Stimulated activated CD8-positive, alpha-beta memory T cell treated with anti-CD3 and anti-CD28 coated beads, Interleukin-12 subunit alpha, Interleukin-12 subunit beta, amount 100 ng/mL, for 24 hours (primary cell): ENCODE data around the gene CRMP1.
A peak's percentile ranks its signal among the peaks of the same experiment; 100 is the strongest.

Source experiments
- DNase-seq: peaks from one replicate; pipeline ENCODE4 v3.0.0-alpha.2; 2020; ENCODE audit errors: extremely low read depth

Gene CRMP1

DNA sequence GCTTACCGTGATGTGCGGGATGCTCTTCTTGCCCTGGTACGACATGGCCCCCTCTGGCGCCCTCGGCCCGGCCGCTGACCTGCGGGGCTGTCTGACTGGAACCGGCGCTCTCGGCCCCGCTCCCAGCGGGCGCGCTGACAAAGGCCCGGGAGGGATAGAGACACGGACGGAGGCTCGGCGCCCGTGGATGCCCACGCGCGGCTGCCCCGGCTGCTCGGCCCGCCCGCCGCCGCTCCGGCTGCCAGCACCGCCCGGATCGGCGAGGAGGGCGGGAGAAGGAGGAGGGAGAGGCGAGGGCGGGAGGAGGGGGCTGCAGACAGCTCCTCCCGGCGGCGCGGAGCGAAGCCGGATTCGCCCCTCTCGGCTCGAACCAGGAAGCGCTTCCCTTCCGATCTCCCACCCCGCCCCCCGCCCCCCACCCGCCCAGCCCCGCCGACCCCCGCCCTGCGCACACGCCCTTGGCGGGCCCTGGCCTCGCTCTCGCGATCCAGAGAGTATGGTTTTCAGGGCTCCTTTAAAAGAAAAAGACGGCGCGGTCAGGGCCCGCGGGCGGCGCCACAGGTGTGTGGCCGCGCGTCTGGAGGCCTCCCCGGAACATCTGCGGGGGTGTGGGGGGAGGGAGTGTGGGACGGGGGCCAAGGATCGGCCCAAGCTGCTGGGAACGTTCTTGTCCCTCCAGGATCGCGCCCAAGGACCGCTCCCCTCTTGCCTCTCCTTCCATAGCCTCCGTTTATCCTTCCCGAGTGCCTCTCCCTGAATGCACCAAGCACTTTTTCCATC is 4.5 kb downstream of the CRMP1 start:
- DNase-seq: no peak

GRCh38 chr4:5887361-5888221 is 5.3 kb downstream of the CRMP1 start:
- DNase-seq: no peak

- DNase-seq: no peak
Observed at GRCh38 chr4:5887011-5887360, 5.9 kb downstream of the CRMP1 start.

DNA sequence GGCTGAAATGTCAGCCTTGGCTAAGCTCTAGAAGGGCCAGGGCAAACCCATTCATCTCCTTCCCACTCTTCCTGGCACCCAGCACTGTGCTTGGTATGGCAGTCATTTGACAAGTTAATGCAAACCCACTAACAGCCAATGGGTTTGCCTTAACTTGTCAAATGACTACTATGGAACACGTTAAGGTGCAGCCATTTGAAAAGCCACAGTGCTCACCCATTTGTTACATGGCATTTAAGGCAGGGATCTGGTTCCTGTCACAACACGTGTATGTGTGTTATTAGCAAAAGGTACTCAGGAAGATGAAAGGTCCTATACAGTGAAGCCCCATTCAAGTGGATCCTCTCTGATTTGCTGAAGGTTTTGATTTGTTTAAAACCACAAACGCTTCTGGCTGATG is 7.2 kb downstream of the CRMP1 start:
- DNase-seq: no peak

DNA sequence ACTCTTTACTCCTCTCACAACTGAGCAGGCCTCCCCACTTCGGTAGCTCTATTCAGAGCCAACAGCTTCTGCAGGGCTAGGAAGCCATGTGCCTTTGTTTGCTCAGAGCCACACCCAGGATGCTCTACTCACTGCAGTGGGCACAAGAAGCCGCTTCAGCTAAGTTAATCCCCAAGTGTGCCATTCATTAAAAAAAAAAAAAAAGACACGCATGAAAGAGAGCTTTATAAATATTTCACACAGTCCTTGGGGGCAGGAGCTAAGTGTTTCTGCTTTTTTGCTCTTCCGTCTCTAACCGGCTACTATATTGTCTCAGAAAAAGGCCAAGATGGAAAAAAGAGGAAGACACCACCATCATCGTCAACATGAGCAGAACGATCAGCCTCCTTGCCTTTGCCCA is 8.1 kb downstream of the CRMP1 start:
- DNase-seq: no peak

GRCh38 chr4:5883916-5884315 is 9.0 kb downstream of the CRMP1 start:
- DNase-seq: no peak

DNA sequence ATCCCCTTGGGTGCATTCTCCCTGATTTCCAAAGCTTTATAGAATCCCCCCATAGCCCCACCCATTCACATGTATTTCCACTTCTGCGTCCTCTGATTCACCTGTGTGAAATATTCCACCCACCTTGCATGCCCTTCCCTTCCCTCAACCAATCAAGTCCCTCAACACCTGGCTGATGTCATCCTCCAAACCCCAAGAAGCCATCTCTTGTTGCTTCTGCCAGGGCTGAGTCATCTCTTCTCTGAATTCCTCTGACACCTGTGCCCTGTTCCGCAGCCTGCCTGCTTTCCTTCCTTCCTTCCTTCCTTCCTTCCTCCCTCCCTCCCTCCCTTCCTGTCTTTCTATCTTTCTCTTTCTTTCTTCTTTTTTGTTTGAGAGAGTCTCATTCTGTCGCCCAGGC is 9.9 kb downstream of the CRMP1 start:
- no peak for DNase-seq

DNA sequence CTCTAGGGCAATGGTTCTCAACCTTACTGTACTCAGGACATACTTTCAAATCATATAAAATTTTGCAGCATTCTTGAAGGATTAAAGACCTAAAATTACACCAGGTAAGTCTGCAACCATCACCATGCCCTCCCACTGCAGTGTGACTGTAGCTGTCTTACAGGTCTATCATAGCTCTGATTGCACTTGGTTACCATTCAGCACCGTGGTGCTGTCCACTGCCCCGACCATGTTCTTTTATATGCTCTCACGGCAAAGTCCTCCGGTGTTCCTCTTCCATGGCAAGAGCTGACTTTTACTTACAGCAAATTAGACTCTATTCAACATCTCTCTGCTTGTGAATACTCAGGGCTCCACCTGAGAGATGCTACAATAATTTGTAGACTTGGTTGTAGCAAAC is 11.5 kb downstream of the CRMP1 start:
- DNase-seq: no peak

- no peak for DNase-seq
Observed at GRCh38 chr4:5878359-5878758, 14.5 kb downstream of the CRMP1 start.

GRCh38 chr4:5877392-5877791 is 15.5 kb downstream of the CRMP1 start:
- DNase-seq: no peak

DNA sequence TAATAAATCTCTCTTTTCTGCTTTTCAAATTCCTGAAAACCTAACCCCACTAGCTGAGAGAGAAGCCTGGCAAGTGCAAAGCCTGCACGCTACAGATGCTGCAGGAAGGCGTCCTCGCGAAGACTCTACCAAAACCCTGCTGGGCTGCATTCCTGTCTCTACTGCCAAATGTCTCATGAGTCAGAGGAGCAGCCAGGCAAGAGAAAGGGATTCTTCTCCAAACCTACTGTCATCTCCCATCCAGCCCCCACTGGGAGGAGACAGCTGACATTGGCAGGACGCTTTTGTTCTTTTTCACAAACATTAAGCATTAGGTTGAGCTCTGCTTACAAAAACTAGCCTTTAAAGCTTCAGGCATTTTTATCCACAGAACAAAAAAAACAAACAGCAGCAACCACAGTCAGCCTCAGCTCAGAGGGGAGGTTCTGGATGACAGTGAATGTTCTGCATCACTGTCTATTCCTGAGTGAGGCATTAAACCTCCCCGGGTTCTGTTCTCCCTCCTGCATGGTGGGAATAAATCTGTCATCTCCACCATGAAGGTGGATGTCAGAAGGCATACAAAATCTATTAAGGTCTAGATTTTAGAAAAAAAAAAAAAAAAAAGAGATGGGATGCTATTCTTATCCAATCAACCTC is 18.0 kb downstream of the CRMP1 start:
- DNase-seq: no peak

- no peak for DNase-seq
Observed at GRCh38 chr4:5870701-5871100, 22.2 kb downstream of the CRMP1 start.

DNA sequence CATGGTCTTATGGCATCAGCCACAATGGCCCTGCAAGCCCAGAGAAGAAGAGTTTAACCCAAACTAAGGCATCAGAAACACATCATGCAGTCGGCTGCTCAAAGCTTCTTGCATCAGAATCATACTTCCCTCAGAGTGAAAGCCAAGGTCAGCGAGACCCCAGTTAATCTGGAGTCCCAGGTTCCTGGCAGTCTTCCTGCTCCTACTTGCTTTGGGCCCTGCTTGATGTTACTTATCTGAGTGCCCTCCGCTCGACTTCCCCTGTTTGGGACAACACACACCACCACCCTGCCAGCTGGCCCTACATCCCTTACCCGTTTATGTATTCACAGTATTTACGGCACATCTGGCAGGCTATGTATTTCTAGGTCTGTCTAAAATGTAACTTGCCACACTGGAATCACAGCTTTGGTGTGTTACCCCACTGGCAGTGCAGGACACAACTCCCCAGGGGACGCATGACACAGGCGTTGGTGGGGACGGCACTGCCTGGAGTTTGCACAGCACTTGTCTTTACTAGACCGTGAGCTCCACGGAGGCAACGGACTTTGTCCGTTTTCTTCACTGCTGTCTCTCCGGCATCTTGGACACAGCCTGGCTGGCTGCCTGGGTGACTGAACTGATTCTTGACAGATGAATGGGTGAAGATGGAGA is 22.8 kb downstream of the CRMP1 start:
- no peak for DNase-seq

GRCh38 chr4:5867866-5868265 is 25.0 kb downstream of the CRMP1 start:
- DNase-seq: no peak

GRCh38 chr4:5866841-5867813 is 25.8 kb downstream of the CRMP1 start:
- DNase-seq: no peak

DNA sequence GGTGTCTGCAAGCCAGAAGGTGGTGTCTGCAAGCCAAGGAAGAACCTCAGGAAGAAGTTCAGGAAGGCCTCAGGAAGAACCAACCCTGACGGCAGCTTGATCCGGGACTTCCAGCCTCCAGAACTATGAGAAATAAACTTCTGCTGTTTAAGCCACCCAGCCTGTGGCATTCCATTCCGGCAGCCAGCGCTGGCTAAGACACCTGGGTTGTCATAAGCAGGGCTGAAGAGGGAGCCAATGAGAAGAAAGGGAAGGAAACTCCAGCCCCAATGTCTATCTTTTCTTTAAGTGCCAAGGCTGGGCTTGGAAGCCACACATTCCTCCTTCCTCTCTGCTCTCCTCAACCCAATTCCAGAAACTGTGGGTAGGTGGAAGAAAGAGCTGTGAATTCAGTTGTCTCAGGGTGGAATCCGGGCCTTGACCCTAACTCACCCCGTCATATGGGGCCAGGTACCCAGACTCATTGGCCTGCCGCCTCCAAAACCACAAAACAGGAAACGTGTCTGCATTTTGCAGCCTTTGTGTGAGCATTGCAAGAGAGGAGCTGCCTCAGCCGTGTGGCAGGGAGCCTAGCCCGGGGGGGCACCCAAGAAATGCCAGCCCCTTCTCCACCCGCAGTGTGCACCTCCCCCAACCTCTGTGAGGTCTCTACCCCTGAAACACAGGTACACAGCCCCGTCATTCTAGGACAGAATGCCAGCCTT is 26.8 kb downstream of the CRMP1 start:
- no peak for DNase-seq

- DNase-seq: peak; percentile 22
Observed at GRCh38 chr4:5863461-5864113, 29.3 kb downstream of the CRMP1 start.

- no peak for DNase-seq
Observed at GRCh38 chr4:5858020-5858769, 34.7 kb downstream of the CRMP1 start.

- DNase-seq: no peak
Observed at GRCh38 chr4:5857199-5857598, 35.7 kb downstream of the CRMP1 start.
